OCI-LY3 (cell line): ENCODE measurements around the gene TRDN.

ENCODE experiments used
- CTCF ChIP-seq: fragments of 200-600, 300-600 bp; sonication (generic); IDR thresholded peaks from 2 replicates; pipeline ENCODE4 v1.5.1; 2014; ENCODE audit warnings: antibody characterized with exemption, low read length, low read depth
- EZH2phosphoT487 ChIP-seq: fragments of 200-600 bp; shearing (Covaris generic); IDR thresholded peaks from 2 replicates; pipeline ENCODE4 v1.6.1; 2018; ENCODE audit warnings: antibody characterized with exemption, mixed run types, low read depth

GRCh38 chr6:123489589-123489988, 147.2 kb downstream of the TRDN start:
- no peak for TF ChIP-seq CTCF
- TF ChIP-seq EZH2phosphoT487, result no peak
